Bronchial epithelial cell (primary cell): ENCODE data around the gene GAD1. TPM values are rescaled to one million over a fixed set of nuclear protein-coding genes. Genes with fewer than 3 reads are reported as not detected.

Source experiments
- DNase-seq: peaks from one replicate; pipeline ENCODE4 v3.0.0-alpha.2; 2010; ENCODE audit warnings: low read depth
- FAIRE-seq: peaks from 2 replicates; lab custom pipeline; 2011; peaks lifted over from hg19 to GRCh38; lab: Jason Lieb, UNC
- H3K27me3 ChIP-seq: 2 replicates; pipeline ENCODE4 v1.5.1; 2011; ENCODE audit warnings: low read length; ENCODE audit not compliant: control insufficient read depth, insufficient read depth
- H3K36me3 ChIP-seq: 2 replicates; pipeline ENCODE4 v1.5.1; 2011; ENCODE audit warnings: low read length; ENCODE audit not compliant: control insufficient read depth, insufficient read depth
- H3K4me3 ChIP-seq: 2 replicates; pipeline ENCODE4 v1.5.1; 2011; ENCODE audit warnings: mild to moderate bottlenecking, low read depth, low read length, control low read depth
- CTCF ChIP-seq: IDR thresholded peaks from 2 replicates; pipeline ENCODE4 v1.5.1; 2011; ENCODE audit warnings: mild to moderate bottlenecking, moderate library complexity, low read length, control low read depth, inconsistent platforms; ENCODE audit not compliant: insufficient read depth, severe bottlenecking
- total RNA-seq: library from RNA; depleted of rRNA; stranded (reverse); fragments of >200 nt; gene quantifications from 2 replicates; pipeline ENCODE4 v1.2.1, GENCODE V29; 2014

The GAD1 gene
- total RNA-seq, 1 donor from 2014 or later = 1.3 TPM

GRCh38 chr2:170774074-170774473 lies 42.6 kb upstream of the GAD1 start:
- no peak for TF ChIP-seq CTCF
- FAIRE-seq = no peak
- no peak for DNase-seq
- H3K36me3 ChIP-seq = no peaks in the 10 kb centered on the region
- H3K4me3 ChIP-seq = no peak overlapping the region
- peaks cover 2% of the 10 kb centered on the region for H3K27me3 ChIP-seq

GRCh38 chr2:170778900-170779299 lies 37.8 kb upstream of the GAD1 start:
- Histone ChIP-seq H3K27me3 (no peaks in the 10 kb centered on the region), H3K4me3 (no peak overlapping the region), H3K36me3 (no peaks in the 10 kb centered on the region)
- no peak for DNase-seq
- no peak for TF ChIP-seq CTCF
- no peak for FAIRE-seq

GRCh38 chr2:170779304-170779703 lies 37.4 kb upstream of the GAD1 start:
- FAIRE-seq (no peak), DNase-seq (no peak)
- Histone ChIP-seq H3K36me3 (no peaks in the 10 kb centered on the region), H3K4me3 (no peak overlapping the region), H3K27me3 (no peaks in the 10 kb centered on the region)
- no peak for TF ChIP-seq CTCF

GRCh38 chr2:170782673-170783072 lies 34.0 kb upstream of the GAD1 start:
- TF ChIP-seq CTCF = no peak
- Histone ChIP-seq H3K4me3 (no peak overlapping the region), H3K36me3 (no peaks in the 10 kb centered on the region), H3K27me3 (no peaks in the 10 kb centered on the region)
- FAIRE-seq = no peak
- DNase-seq = no peak

- no peak for TF ChIP-seq CTCF
- DNase-seq (no peak), FAIRE-seq (no peak)
- no peaks in the 10 kb centered on the region for H3K36me3 ChIP-seq
- no peak overlapping the region for H3K4me3 ChIP-seq
- H3K27me3 ChIP-seq = no peaks in the 10 kb centered on the region
These were observed 33.1 kb upstream of the GAD1 start for GRCh38 chr2:170783549-170783948.

- DNase-seq (no peak), FAIRE-seq (no peak)
- Histone ChIP-seq H3K4me3 (no peak overlapping the region), H3K27me3 (no peaks in the 10 kb centered on the region), H3K36me3 (no peaks in the 10 kb centered on the region)
- no peak for TF ChIP-seq CTCF
These were observed 17.7 kb upstream of the GAD1 start for GRCh38 chr2:170798996-170799395.
